Measurements from ENCODE around the gene INSRR.

Gene INSRR

GRCh38 chr1:156874572-156875340, 15.8 kb upstream of the INSRR start:
- DNase-seq (ENCODE audit: low read depth in 2 of 2): no peak

GRCh38 chr1:156874142-156874541, 15.2 kb upstream of the INSRR start:
- DNase-seq (ENCODE audit: low read depth in 2 of 2): no peak

GRCh38 chr1:156873659-156874058, 14.7 kb upstream of the INSRR start:
- no peak for DNase-seq (ENCODE audit: low read depth in 2 of 2)

- DNase-seq (ENCODE audit: low read depth in 2 of 2): no peak
Measured at GRCh38 chr1:156869455-156869854, 10.5 kb upstream of the INSRR start.

GRCh38 chr1:156868341-156868740, 9.4 kb upstream of the INSRR start:
- no peak for DNase-seq (ENCODE audit: low read depth in 2 of 2)

GRCh38 chr1:156866249-156866909, 7.5 kb upstream of the INSRR start:
- DNase-seq (ENCODE audit: low read depth in 2 of 2): no peak

GRCh38 chr1:156865865-156866248, 6.9 kb upstream of the INSRR start:
- DNase-seq (ENCODE audit: low read depth in 2 of 2): no peak

GRCh38 chr1:156865258-156865657, 6.3 kb upstream of the INSRR start:
- DNase-seq (ENCODE audit: low read depth in 2 of 2): no peak

GRCh38 chr1:156864796-156865195, 5.9 kb upstream of the INSRR start:
- no peak for DNase-seq (ENCODE audit: low read depth in 2 of 2)

- no peak for DNase-seq (ENCODE audit: low read depth in 2 of 2)
Measured at GRCh38 chr1:156863631-156864030, 4.7 kb upstream of the INSRR start.

- DNase-seq (ENCODE audit: low read depth in 2 of 2): no peak
Measured at GRCh38 chr1:156862997-156863599, 4.2 kb upstream of the INSRR start.

GRCh38 chr1:156862584-156862983, 3.7 kb upstream of the INSRR start:
- no peak for DNase-seq (ENCODE audit: low read depth in 2 of 2)

GRCh38 chr1:156860628-156861423, 1.9 kb upstream of the INSRR start, which contains the start of gene NTRK1:
Gene NTRK1 (plus strand): TSS chr1:156860865. CDS start chr1:156860935, 70 bp downstream.
- DNase-seq (ENCODE audit: low read depth in 2 of 2): peak in 1 of 2 donors; percentile 39

- DNase-seq (ENCODE audit: low read depth in 2 of 2): peak; percentile 33 to 36
Measured at GRCh38 chr1:156860113-156860627, 1.3 kb upstream of the INSRR start.

GRCh38 chr1:156859523-156860112, 701 bp upstream of the INSRR start:
- no peak for DNase-seq (ENCODE audit: low read depth in 2 of 2)

- no peak for DNase-seq (ENCODE audit: low read depth in 2 of 2)
Measured at GRCh38 chr1:156858555-156858956, 361 bp downstream of the INSRR start.

GRCh38 chr1:156857532-156857931, 1.4 kb downstream of the INSRR start:
- no peak for DNase-seq (ENCODE audit: low read depth in 2 of 2)

- DNase-seq (ENCODE audit: low read depth in 2 of 2): no peak
Measured at GRCh38 chr1:156856282-156856785, 2.6 kb downstream of the INSRR start.

GRCh38 chr1:156854634-156855033, 4.3 kb downstream of the INSRR start:
- DNase-seq (ENCODE audit: low read depth in 2 of 2): no peak

- DNase-seq (ENCODE audit: low read depth in 2 of 2): no peak
Measured at GRCh38 chr1:156853761-156854160, 5.2 kb downstream of the INSRR start.

GRCh38 chr1:156852418-156852874, 6.5 kb downstream of the INSRR start:
- no peak for DNase-seq (ENCODE audit: low read depth in 2 of 2)
